ENCODE results near the gene NASP.

Gene NASP

GRCh38 chr1:45583666-45584350 lies at the start of gene NASP:
Gene NASP (plus strand): TSS chr1:45584041. CDS start chr1:45584147, 106 bp downstream.
- H3K4me1 Mint-ChIP-seq (ENCODE audit: low read depth), result peaks cover 34% of the 10 kb centered on the region
- H3K27me3 Mint-ChIP-seq, result no peaks in the 10 kb centered on the region
- H3K9me3 Mint-ChIP-seq, result no peaks in the 10 kb centered on the region
- H3K4me3 Mint-ChIP-seq, result peak within 1 kb of the TSS; percentile 99
- peak within 1 kb of the TSS; percentile 99 for H3K27ac Mint-ChIP-seq
- peaks cover 40% of the 10 kb centered on the region for H3K36me3 Mint-ChIP-seq (ENCODE audit: low read depth)
- peak; percentile 99 for DNase-seq

GRCh38 chr1:45535988-45536766 lies 47.7 kb upstream of the NASP start:
- Mint-ChIP-seq H3K27ac (peak overlapping the region; percentile 4), H3K4me1 (ENCODE audit: low read depth) (peaks cover 22% of the 10 kb centered on the region), H3K4me3 (no peak overlapping the region), H3K36me3 (ENCODE audit: low read depth) (no peaks in the 10 kb centered on the region), H3K9me3 (no peaks in the 10 kb centered on the region), H3K27me3 (no peaks in the 10 kb centered on the region)
- DNase-seq, result no peak

- Mint-ChIP-seq H3K27ac (no peak overlapping the region), H3K9me3 (no peaks in the 10 kb centered on the region), H3K4me3 (no peak overlapping the region), H3K36me3 (ENCODE audit: low read depth) (no peaks in the 10 kb centered on the region), H3K27me3 (no peaks in the 10 kb centered on the region), H3K4me1 (ENCODE audit: low read depth) (peaks cover 20% of the 10 kb centered on the region)
- no peak for DNase-seq
Measured at GRCh38 chr1:45536886-45537285, 47.0 kb upstream of the NASP start.

GRCh38 chr1:45541193-45541592 lies 42.6 kb upstream of the NASP start:
- no peak for DNase-seq
- no peak overlapping the region for H3K4me3 Mint-ChIP-seq
- no peaks in the 10 kb centered on the region for H3K27me3 Mint-ChIP-seq
- H3K36me3 Mint-ChIP-seq (ENCODE audit: low read depth), result no peaks in the 10 kb centered on the region
- no peak overlapping the region for H3K27ac Mint-ChIP-seq
- H3K4me1 Mint-ChIP-seq (ENCODE audit: low read depth), result peaks cover 44% of the 10 kb centered on the region
- H3K9me3 Mint-ChIP-seq, result no peaks in the 10 kb centered on the region

- Mint-ChIP-seq H3K4me3 (no peak overlapping the region), H3K9me3 (no peaks in the 10 kb centered on the region), H3K4me1 (ENCODE audit: low read depth) (peaks cover 32% of the 10 kb centered on the region), H3K27me3 (no peaks in the 10 kb centered on the region), H3K27ac (no peak overlapping the region), H3K36me3 (ENCODE audit: low read depth) (no peaks in the 10 kb centered on the region)
- DNase-seq, result no peak
Measured at GRCh38 chr1:45542591-45542990, 41.2 kb upstream of the NASP start.

GRCh38 chr1:45543581-45544417 lies 40.0 kb upstream of the NASP start:
- Mint-ChIP-seq H3K27me3 (no peaks in the 10 kb centered on the region), H3K27ac (peak overlapping the region; percentile 27), H3K9me3 (no peaks in the 10 kb centered on the region), H3K4me1 (ENCODE audit: low read depth) (peaks cover 32% of the 10 kb centered on the region), H3K36me3 (ENCODE audit: low read depth) (no peaks in the 10 kb centered on the region), H3K4me3 (peak overlapping the region; percentile 35)
- DNase-seq, result peak; percentile 76

GRCh38 chr1:45544530-45544929 lies 39.3 kb upstream of the NASP start:
- no peak overlapping the region for H3K4me3 Mint-ChIP-seq
- no peak overlapping the region for H3K27ac Mint-ChIP-seq
- no peak for DNase-seq
- H3K36me3 Mint-ChIP-seq (ENCODE audit: low read depth), result no peaks in the 10 kb centered on the region
- no peaks in the 10 kb centered on the region for H3K27me3 Mint-ChIP-seq
- no peaks in the 10 kb centered on the region for H3K9me3 Mint-ChIP-seq
- peaks cover 32% of the 10 kb centered on the region for H3K4me1 Mint-ChIP-seq (ENCODE audit: low read depth)

- Mint-ChIP-seq H3K27ac (no peak overlapping the region), H3K9me3 (no peaks in the 10 kb centered on the region), H3K4me3 (peak overlapping the region; percentile 41), H3K4me1 (ENCODE audit: low read depth) (peaks cover 32% of the 10 kb centered on the region), H3K36me3 (ENCODE audit: low read depth) (no peaks in the 10 kb centered on the region), H3K27me3 (no peaks in the 10 kb centered on the region)
- no peak for DNase-seq
Measured at GRCh38 chr1:45545019-45545493, 38.8 kb upstream of the NASP start.

- Mint-ChIP-seq H3K27ac (no peak overlapping the region), H3K9me3 (no peaks in the 10 kb centered on the region), H3K4me1 (ENCODE audit: low read depth) (peaks cover 35% of the 10 kb centered on the region), H3K4me3 (no peak overlapping the region), H3K27me3 (no peaks in the 10 kb centered on the region), H3K36me3 (ENCODE audit: low read depth) (peaks cover 4% of the 10 kb centered on the region)
- no peak for DNase-seq
Measured at GRCh38 chr1:45545553-45546310, 38.1 kb upstream of the NASP start.

GRCh38 chr1:45550401-45551351 lies 33.2 kb upstream of the NASP start, which contains the start of gene AKR1A1:
Gene AKR1A1 (plus strand): TSS chr1:45550826. CDS start chr1:45561795, 10,969 bp downstream.
- peak within 1 kb of the TSS; percentile 98 for H3K27ac Mint-ChIP-seq
- peaks cover 22% of the 10 kb centered on the region for H3K4me1 Mint-ChIP-seq (ENCODE audit: low read depth)
- H3K27me3 Mint-ChIP-seq, result no peaks in the 10 kb centered on the region
- peak; percentile 94 for DNase-seq
- no peaks in the 10 kb centered on the region for H3K9me3 Mint-ChIP-seq
- peaks cover 37% of the 10 kb centered on the region for H3K36me3 Mint-ChIP-seq (ENCODE audit: low read depth)
- peak within 1 kb of the TSS; percentile 96 for H3K4me3 Mint-ChIP-seq

GRCh38 chr1:45551684-45552083 lies 32.2 kb upstream of the NASP start:
- peaks cover 44% of the 10 kb centered on the region for H3K36me3 Mint-ChIP-seq (ENCODE audit: low read depth)
- H3K4me1 Mint-ChIP-seq (ENCODE audit: low read depth), result peaks cover 24% of the 10 kb centered on the region
- H3K27me3 Mint-ChIP-seq, result no peaks in the 10 kb centered on the region
- H3K9me3 Mint-ChIP-seq, result no peaks in the 10 kb centered on the region
- H3K27ac Mint-ChIP-seq, result peak overlapping the region; percentile 98
- H3K4me3 Mint-ChIP-seq, result peak overlapping the region; percentile 96
- no peak for DNase-seq

- peak overlapping the region; percentile 96 for H3K4me3 Mint-ChIP-seq
- H3K9me3 Mint-ChIP-seq, result no peaks in the 10 kb centered on the region
- DNase-seq, result no peak
- H3K27ac Mint-ChIP-seq, result peak overlapping the region; percentile 3
- peaks cover 45% of the 10 kb centered on the region for H3K36me3 Mint-ChIP-seq (ENCODE audit: low read depth)
- H3K27me3 Mint-ChIP-seq, result no peaks in the 10 kb centered on the region
- H3K4me1 Mint-ChIP-seq (ENCODE audit: low read depth), result peaks cover 26% of the 10 kb centered on the region
Measured at GRCh38 chr1:45552331-45552730, 31.5 kb upstream of the NASP start.

GRCh38 chr1:45554198-45554597 lies 29.6 kb upstream of the NASP start:
- Mint-ChIP-seq H3K36me3 (ENCODE audit: low read depth) (peaks cover 57% of the 10 kb centered on the region), H3K27ac (no peak overlapping the region), H3K4me1 (ENCODE audit: low read depth) (peaks cover 33% of the 10 kb centered on the region), H3K4me3 (no peak overlapping the region), H3K27me3 (no peaks in the 10 kb centered on the region), H3K9me3 (no peaks in the 10 kb centered on the region)
- DNase-seq, result no peak

Data from activated T-cell treated with anti-CD3 and anti-CD28 coated beads, Interleukin-2, amount 50 U/mL, for 24 hours (primary cell).